ENCODE results near the gene COL1A1. TPM values are rescaled to one million over a fixed set of nuclear protein-coding genes. Genes with fewer than 3 reads are reported as not detected.
A peak's percentile ranks its signal among the peaks of the same experiment; 100 is the strongest.

COL1A1 gene
- total RNA-seq, 1 experiment from 2014 or later, result 4.5 TPM

DNA sequence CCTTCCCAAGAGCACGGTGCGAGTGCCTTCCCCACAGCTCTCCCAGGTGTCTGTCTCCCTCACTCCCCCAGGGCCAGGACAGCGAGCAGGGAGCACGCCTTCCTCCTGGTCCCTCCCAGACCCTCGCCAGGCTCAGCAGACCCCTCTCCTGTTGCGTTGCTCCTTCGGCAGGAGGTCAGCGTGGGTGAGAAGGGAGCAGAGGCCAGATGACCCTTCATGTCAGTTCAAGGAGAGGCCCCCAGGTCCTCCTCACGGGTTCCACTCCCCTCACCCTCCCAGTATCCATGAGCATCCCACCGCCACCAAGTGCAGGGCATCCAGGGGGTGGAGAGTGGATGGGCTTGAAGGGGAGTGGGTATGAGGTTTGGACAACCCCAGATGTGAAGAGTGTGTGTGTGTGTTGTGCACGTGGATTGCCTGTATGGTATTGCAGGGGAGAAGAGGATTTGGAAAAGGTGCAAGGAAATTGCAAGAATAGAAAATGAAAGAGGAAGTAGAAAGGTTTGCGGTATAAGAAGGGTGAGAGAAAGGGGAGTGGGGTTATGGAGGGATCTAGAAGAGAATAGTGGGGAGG, 17.9 kb downstream of the COL1A1 start:
- Mint-ChIP-seq H3K4me1 (ENCODE audit: insufficient read depth, unreplicated experiment) (peaks cover 37% of the 10 kb centered on the region), H3K4me3 (ENCODE audit: unreplicated experiment) (no peak overlapping the region), H3K27ac (ENCODE audit: low read depth, unreplicated experiment) (peak overlapping the region; percentile 84), H3K27me3 (ENCODE audit: insufficient read depth, unreplicated experiment) (no peaks in the 10 kb centered on the region), H3K36me3 (ENCODE audit: insufficient read depth, unreplicated experiment) (peaks cover 20% of the 10 kb centered on the region), H3K9me3 (ENCODE audit: unreplicated experiment) (no peaks in the 10 kb centered on the region)
- intact Hi-C loops (cut with micrococcal nuclease), result no loop called here
- BruUV-seq (replicated peaks), result no TSS peak
- CTCF ChIA-PET, result interaction anchor here (0.7 to 1.0 kb wide), 3 partner anchors 10 to 22 kb away, joined by 3 to 5 read pairs (median 3); no protein-coding TSS in a partner anchor
- no peak for DNase-seq (ENCODE audit: unreplicated experiment)
- TF ChIP-seq, protein P1, sequence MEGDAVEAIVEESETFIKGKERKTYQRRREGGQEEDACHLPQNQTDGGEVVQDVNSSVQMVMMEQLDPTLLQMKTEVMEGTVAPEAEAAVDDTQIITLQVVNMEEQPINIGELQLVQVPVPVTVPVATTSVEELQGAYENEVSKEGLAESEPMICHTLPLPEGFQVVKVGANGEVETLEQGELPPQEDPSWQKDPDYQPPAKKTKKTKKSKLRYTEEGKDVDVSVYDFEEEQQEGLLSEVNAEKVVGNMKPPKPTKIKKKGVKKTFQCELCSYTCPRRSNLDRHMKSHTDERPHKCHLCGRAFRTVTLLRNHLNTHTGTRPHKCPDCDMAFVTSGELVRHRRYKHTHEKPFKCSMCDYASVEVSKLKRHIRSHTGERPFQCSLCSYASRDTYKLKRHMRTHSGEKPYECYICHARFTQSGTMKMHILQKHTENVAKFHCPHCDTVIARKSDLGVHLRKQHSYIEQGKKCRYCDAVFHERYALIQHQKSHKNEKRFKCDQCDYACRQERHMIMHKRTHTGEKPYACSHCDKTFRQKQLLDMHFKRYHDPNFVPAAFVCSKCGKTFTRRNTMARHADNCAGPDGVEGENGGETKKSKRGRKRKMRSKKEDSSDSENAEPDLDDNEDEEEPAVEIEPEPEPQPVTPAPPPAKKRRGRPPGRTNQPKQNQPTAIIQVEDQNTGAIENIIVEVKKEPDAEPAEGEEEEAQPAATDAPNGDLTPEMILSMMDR (IDR thresholded peaks at IDR 0.05; ENCODE audit: unreplicated experiment), result no peak
- POLR2A ChIA-PET, result interaction anchor here (0.6 to 0.7 kb wide), 2 partner anchors 113 to 752 kb away, joined by 3 read pairs; no protein-coding TSS in a partner anchor

- no peak for DNase-seq (ENCODE audit: unreplicated experiment)
- Mint-ChIP-seq H3K27me3 (ENCODE audit: insufficient read depth, unreplicated experiment) (no peaks in the 10 kb centered on the region), H3K27ac (ENCODE audit: low read depth, unreplicated experiment) (no peak overlapping the region), H3K4me1 (ENCODE audit: insufficient read depth, unreplicated experiment) (peaks cover 43% of the 10 kb centered on the region), H3K36me3 (ENCODE audit: insufficient read depth, unreplicated experiment) (peaks cover 18% of the 10 kb centered on the region), H3K9me3 (ENCODE audit: unreplicated experiment) (no peaks in the 10 kb centered on the region), H3K4me3 (ENCODE audit: unreplicated experiment) (no peak overlapping the region)
- POLR2A ChIA-PET, result interaction anchor here (0.6 to 0.7 kb wide), 2 partner anchors 114 to 752 kb away, joined by 3 read pairs; no protein-coding TSS in a partner anchor
- TF ChIP-seq, protein P1 (IDR thresholded peaks at IDR 0.05; ENCODE audit: unreplicated experiment), result no peak
- CTCF ChIA-PET, result interaction anchor here (0.7 to 1.0 kb wide), 4 partner anchors 10 to 21 kb away, joined by 3 to 5 read pairs (median 3); no protein-coding TSS in a partner anchor
- intact Hi-C loops (cut with micrococcal nuclease), result no loop called here
- no TSS peak for BruUV-seq (replicated peaks)
Measured at GRCh38 chr17:50182783-50183420, 18.5 kb downstream of the COL1A1 start.

GRCh38 chr17:50181591-50182560, 19.6 kb downstream of the COL1A1 start:
- Mint-ChIP-seq H3K27ac (ENCODE audit: low read depth, unreplicated experiment) (no peak overlapping the region), H3K27me3 (ENCODE audit: insufficient read depth, unreplicated experiment) (no peaks in the 10 kb centered on the region), H3K36me3 (ENCODE audit: insufficient read depth, unreplicated experiment) (peaks cover 8% of the 10 kb centered on the region), H3K4me3 (ENCODE audit: unreplicated experiment) (no peak overlapping the region), H3K9me3 (ENCODE audit: unreplicated experiment) (no peaks in the 10 kb centered on the region), H3K4me1 (ENCODE audit: insufficient read depth, unreplicated experiment) (peaks cover 52% of the 10 kb centered on the region)
- CTCF ChIA-PET, result interaction anchor here (0.6 to 1.5 kb wide), 7 partner anchors 9 to 50 kb away, joined by 3 to 7 read pairs (median 4); no protein-coding TSS in a partner anchor
- intact Hi-C loops (cut with micrococcal nuclease), result no loop called here
- POLR2A ChIA-PET, result interaction anchor here (0.6 to 1.1 kb wide), 3 partner anchors 18 to 115 kb away, joined by 3 to 4 read pairs (median 3); no protein-coding TSS in a partner anchor
- TF ChIP-seq, protein P1 (IDR thresholded peaks at IDR 0.05; ENCODE audit: unreplicated experiment), result no peak
- BruUV-seq (replicated peaks), result no TSS peak
- no peak for DNase-seq (ENCODE audit: unreplicated experiment)

Data from MCF 10A (cell line).